ENCODE measurements around the gene EPS15. TPM values are rescaled to one million over a fixed set of nuclear protein-coding genes. Genes with fewer than 3 reads are reported as not detected.

EPS15 gene
- total RNA-seq, 1 donor from 2014 or later, result 37.1 TPM

- no peak overlapping the region for H3K4me3 ChIP-seq (ENCODE audit: low read depth, low read length)
- DNase-seq (ENCODE audit: low read depth), result peak; percentile 61
- no peaks in the 10 kb centered on the region for H3K27me3 ChIP-seq (ENCODE audit: control insufficient read depth, insufficient read depth, low read length)
- H3K36me3 ChIP-seq (ENCODE audit: control insufficient read depth, insufficient read depth, low read length), result no peaks in the 10 kb centered on the region
- TF ChIP-seq CTCF (IDR thresholded peaks at IDR 0.05; ENCODE audit: insufficient read depth, low read length, poor library complexity, severe bottlenecking), result no peak
Observed at GRCh38 chr1:51324251-51325010, 194.6 kb downstream of the EPS15 start.

GRCh38 chr1:51323778-51324177 lies 195.3 kb downstream of the EPS15 start:
- TF ChIP-seq CTCF (IDR thresholded peaks at IDR 0.05; ENCODE audit: insufficient read depth, low read length, poor library complexity, severe bottlenecking), result no peak
- Histone ChIP-seq H3K4me3 (ENCODE audit: low read depth, low read length) (no peak overlapping the region), H3K36me3 (ENCODE audit: control insufficient read depth, insufficient read depth, low read length) (no peaks in the 10 kb centered on the region), H3K27me3 (ENCODE audit: control insufficient read depth, insufficient read depth, low read length) (no peaks in the 10 kb centered on the region)
- no peak for DNase-seq (ENCODE audit: low read depth)

- no peak for DNase-seq (ENCODE audit: low read depth)
- TF ChIP-seq CTCF (IDR thresholded peaks at IDR 0.05; ENCODE audit: insufficient read depth, low read length, poor library complexity, severe bottlenecking), result no peak
- Histone ChIP-seq H3K27me3 (ENCODE audit: control insufficient read depth, insufficient read depth, low read length) (no peaks in the 10 kb centered on the region), H3K4me3 (ENCODE audit: low read depth, low read length) (no peak overlapping the region), H3K36me3 (ENCODE audit: control insufficient read depth, insufficient read depth, low read length) (no peaks in the 10 kb centered on the region)
Observed at GRCh38 chr1:51322417-51323101, 196.5 kb downstream of the EPS15 start.

- TF ChIP-seq CTCF (IDR thresholded peaks at IDR 0.05; ENCODE audit: insufficient read depth, low read length, poor library complexity, severe bottlenecking), result no peak
- DNase-seq (ENCODE audit: low read depth), result no peak
- H3K27me3 ChIP-seq (ENCODE audit: control insufficient read depth, insufficient read depth, low read length), result no peaks in the 10 kb centered on the region
- no peak overlapping the region for H3K4me3 ChIP-seq (ENCODE audit: low read depth, low read length)
- no peaks in the 10 kb centered on the region for H3K36me3 ChIP-seq (ENCODE audit: control insufficient read depth, insufficient read depth, low read length)
Observed at GRCh38 chr1:51321924-51322280, 197.2 kb downstream of the EPS15 start.

- Histone ChIP-seq H3K4me3 (ENCODE audit: low read depth, low read length) (no peak overlapping the region), H3K27me3 (ENCODE audit: control insufficient read depth, insufficient read depth, low read length) (no peaks in the 10 kb centered on the region), H3K36me3 (ENCODE audit: control insufficient read depth, insufficient read depth, low read length) (no peaks in the 10 kb centered on the region)
- no peak for TF ChIP-seq CTCF (IDR thresholded peaks at IDR 0.05; ENCODE audit: insufficient read depth, low read length, poor library complexity, severe bottlenecking)
- DNase-seq (ENCODE audit: low read depth), result no peak
Observed at GRCh38 chr1:51320967-51321923, 197.8 kb downstream of the EPS15 start.

All from kidney epithelial cell (primary cell).